GM19023 (cell line): Measurements from ENCODE around the gene ZRANB1.
"Not testable (repeated sequence)": the region's sequence is repeated elsewhere in the genome, so short reads cannot be mapped to it uniquely, and the experiment has no call there.

Source experiments
- ATAC-seq: cut with Tn5 transposase; IDR thresholded peaks from one replicate; pipeline ENCODE4 v1.9.1; 2021; ENCODE audit warnings: mild to moderate bottlenecking, moderate library complexity; ENCODE audit not compliant: unreplicated experiment

Gene ZRANB1

DNA sequence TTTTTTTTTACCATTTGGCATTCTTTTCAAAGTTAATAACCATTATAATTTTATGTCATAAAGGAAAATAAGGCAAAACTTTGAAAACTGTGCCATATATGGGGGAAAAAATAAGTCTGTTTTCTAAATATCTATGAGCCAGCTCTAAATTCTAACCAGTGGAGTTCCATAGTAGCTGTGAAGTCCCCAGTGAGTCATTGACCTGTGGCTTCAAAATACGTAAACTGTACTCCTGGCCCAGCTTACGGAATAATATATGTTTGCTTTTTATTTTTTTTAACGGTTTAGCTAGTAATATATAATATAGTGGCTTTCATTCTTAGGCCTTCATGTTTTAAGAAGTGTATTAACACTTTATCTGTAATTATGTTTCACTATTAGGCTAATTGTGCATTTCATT, 20.5 kb downstream of the ZRANB1 start:
- ATAC-seq, result no peak

- no peak for ATAC-seq
These were observed 22.2 kb downstream of the ZRANB1 start for GRCh38 chr10:124963866-124964720.

DNA sequence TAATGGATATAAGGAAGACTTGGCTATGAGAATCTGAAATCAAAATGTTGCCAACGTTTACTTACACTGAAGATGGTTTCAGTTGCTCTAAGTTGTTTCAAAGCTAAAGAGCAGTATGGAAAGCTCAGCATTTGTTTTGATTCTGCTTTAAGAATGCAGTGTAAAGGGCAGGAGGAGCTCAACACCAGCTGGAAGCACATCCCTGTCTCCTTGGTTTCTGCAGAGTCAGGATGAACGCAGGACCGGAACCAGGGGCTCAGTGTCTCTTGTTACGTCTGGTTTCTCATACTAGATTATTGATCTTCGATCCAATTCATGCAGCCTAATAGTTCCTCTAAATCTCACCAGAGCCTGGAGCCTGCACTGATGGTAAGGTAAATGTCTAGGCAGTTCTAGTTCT, 24.1 kb downstream of the ZRANB1 start:
- ATAC-seq, result no peak

DNA sequence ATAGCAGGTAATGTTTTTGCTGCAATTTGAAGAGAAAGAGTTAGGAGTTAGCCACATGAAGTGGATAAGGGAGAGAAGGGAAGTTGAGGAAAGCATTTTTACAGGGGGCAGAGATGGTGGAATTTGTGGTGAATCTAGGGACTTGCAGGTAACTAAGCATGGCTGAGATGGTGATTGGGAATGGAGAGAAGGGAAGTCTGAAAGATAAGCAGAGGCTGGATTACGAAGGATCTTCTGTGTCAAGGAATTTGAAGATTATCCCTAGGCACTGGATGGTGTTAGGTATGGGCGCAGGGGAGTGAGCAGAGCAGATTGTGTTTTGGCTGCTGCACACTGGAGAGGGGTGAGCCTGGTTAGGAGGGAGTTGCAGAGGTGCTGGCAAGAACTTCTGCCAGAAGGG, 25.3 kb downstream of the ZRANB1 start:
- no peak for ATAC-seq

GRCh38 chr10:124971276-124971675, 29.4 kb downstream of the ZRANB1 start:
- peak; percentile 44 for ATAC-seq

DNA sequence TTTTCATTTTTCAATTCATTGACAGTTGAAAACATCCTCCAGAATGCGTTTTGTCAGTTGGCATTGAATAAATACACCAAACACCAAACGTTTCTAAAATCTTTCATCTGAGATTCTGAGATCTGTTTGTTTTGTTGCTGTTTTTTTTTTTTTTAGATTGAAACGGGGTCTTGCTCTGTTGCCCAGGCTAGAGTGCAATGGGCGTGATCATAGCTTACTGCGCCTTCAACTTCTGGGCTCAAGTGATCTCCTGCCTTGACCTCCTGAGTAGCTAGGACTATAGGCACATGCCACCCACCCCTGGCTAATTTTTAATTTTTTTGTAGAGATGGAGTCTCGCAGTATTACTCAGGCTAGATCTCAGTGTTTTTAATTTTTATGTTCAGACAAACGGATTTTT, 30.7 kb downstream of the ZRANB1 start:
- no peak for ATAC-seq

DNA sequence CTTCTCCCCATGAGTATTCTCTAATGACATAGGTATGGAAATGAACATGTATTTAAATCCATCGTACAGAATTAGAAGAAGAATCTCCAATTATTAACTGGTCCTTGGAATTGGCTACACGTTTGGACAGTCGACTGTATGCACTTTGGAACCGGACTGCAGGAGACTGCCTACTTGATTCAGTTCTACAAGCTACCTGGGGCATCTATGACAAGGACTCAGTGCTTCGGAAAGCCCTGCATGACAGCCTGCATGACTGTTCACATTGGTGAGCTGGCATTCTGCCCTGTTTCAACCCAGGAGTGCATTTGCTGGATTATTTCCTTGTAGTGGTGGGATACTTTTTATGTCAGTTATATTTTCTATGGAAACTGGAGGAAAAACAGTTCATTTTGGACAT, 32.2 kb downstream of the ZRANB1 start:
- no peak for ATAC-seq

DNA sequence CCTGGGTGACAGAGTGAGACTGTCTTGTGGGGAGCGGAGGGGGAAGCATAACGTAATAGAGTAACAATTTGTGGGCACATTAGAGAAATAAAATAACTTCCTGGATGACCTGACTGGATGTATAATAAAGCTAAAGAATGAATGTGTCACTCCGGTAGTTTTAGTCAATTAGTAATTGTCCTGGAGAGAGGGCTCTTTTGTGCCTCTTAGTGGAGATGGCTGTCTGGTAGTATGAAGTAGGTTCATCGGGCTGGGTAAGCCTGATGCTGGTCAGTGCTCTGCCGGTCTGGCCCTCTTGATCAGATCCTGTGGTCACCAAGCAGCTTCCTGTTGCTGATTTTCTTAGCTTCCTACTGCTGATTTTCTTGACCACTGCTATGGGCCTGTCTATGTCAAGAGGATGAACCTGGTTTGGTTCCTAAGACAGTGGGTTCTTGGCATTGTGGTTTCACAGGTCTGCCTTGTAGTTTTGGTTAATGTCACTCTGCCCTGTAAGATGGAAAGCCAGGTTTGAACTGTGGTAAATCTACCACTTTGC, 34.1 kb downstream of the ZRANB1 start:
- ATAC-seq, result peak; percentile 58

GRCh38 chr10:124977161-124977560, 35.2 kb downstream of the ZRANB1 start:
- ATAC-seq, result no peak

DNA sequence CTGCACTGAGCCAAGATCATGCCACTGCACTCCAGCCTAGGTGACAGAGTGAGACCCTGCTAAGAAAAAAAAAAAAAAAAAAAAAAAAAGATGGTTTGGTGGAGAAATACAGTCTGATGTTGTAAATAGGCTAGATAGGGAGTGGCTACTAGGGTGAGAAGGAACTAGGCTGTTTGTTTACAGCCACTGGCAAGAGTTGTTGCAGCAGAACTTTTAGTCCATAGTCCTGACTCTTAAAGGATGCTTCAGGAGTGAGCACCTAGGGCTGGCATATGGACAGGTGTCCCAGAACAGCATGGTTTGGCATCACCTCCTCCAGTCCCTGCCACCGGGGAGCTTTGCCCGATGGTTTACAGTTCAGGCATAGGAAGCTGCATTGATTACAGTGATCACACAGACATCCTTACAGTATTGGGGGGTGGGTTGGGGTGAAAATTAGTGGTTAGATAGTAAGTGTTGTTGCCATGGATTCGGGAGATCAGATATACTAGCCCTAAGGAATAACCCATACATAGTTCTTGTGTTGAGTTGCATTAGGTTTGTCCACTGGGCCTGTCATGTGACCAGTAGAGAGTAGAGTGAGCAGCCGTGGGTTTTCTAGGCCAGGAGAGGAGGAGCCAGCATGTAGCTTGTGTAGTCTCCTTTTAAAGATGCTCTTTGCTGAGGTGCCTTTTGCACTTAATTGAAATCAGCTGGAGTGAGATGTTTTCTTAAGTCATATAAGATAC, 35.9 kb downstream of the ZRANB1 start:
- ATAC-seq, result no peak

GRCh38 chr10:124978376-124978725, 36.4 kb downstream of the ZRANB1 start:
- ATAC-seq, result no peak

- ATAC-seq, result no peak
These were observed 41.4 kb downstream of the ZRANB1 start for GRCh38 chr10:124983321-124983720.

DNA sequence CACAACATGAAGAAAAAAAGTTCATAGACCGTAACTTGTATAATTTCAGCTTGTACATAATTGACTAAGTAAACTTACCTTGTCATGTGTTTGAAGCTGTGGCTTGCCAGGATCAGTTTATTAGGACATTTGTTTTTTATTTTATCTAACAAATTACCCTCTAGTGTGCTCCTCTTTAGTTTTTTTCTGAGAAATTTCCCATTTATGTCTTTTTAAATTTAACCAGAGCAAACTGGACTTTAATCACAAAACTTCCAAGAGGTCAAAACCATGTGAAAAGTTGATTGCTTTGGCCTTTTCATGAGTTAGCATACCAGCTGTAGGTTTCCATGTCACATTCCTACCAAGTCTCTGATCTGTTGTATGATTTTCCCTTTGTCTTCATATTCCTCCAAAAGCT, 42.5 kb downstream of the ZRANB1 start:
- no peak for ATAC-seq

DNA sequence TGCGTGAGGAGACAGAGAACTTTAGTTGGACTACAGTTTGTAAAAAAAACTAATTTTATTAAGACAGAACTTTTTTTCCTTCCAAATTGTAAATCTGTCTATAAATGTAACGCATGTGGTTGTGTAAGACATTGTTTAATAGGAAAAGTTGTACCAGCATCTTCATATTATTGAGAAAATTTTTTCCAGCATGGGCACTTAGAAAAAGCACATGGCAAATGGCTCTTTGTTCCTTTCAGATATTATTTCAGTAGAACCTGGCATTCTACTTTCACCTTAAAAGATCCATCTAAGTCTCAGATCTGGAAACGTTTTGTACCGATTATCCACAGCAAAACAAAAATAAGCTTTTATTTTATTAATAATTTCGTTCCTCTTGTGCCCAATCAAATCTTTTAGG, 43.2 kb downstream of the ZRANB1 start:
- no peak for ATAC-seq

- no peak for ATAC-seq
These were observed 45.9 kb downstream of the ZRANB1 start for GRCh38 chr10:124987788-124988187.

DNA sequence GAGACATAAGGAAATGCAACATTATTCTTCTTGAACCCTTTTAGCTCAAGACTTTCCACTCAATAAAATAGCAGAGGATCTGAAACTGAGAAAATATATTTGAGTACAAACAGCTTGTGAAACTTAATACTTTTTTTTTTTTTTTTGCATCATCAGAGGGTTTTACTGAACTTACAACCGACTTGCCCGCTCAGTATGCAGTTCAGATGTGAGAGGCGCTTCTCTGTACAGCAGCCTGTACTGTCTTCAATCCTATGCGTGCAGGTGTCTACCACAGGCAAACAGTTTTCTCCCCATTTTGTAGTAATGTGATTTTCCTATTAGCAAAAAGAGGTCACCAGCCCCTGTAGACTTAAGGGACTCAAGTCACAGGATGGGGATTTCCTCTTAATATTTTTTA, 46.8 kb downstream of the ZRANB1 start:
- ATAC-seq, result not testable (repeated sequence)

GRCh38 chr10:124989526-124989925, 47.6 kb downstream of the ZRANB1 start:
- no peak for ATAC-seq

DNA sequence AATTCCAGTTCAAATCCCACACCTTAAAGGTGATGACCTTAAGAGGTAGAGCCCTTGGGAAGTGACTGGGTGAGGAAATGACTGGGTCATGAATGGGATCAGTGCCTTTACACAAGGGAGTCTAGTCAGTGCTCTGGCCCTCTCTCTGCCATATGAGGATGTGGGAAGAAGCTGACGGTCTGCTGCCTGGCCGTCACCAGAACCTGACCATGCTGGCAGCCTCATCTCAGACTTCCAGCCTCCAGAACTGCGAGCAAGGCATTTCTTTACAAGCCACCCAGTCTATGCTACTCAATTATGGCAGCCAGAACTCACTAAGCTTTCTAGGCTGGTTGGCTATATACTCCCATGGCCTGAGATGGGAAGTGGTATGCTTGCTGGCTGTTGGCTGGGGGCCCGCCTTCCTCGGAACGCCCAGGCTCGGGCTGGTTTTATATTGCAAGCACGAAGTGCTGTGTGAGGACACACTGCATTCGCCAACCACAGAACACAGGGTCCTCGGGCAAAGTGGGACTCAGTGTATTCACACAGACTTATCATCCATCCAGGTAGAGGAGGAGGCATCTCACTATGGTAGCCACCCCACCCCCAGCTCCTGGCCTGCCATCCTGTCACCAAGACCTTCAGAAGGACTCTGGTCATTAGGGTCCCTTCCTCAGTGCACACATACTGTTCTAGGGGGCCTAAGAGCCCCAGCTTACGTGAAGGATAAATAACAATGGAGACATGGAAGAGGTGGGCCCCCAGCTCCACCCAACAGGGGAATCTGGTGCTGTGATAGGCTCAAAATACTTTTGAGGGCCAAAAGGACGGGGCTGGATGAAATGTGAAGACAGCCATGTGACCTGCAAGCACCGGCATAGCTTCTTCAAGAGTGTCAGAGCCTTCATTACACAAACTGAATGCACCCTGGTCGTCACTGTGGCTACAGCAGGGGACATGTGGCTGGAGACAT, 49.0 kb downstream of the ZRANB1 start:
- no peak for ATAC-seq

DNA sequence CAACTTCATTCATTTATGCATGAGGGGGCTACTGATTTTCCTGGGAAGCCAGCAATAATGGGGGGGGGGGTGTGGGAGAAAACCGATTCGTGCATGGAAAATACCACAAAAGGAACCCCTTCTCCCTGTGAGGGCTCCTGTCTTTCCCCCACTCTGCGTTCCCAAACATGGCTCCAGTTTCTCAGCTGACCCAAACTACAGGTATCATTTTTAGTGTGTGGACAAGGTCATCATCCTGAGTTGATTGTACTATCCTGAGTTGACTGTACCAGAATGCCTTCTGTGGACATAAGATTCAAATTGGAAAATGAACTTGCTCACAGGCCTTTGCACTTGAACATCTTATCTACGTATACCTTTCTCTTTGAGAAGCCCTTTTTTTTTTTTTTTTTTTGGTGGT, 49.9 kb downstream of the ZRANB1 start:
- no peak for ATAC-seq

- ATAC-seq, result no peak
These were observed 50.8 kb downstream of the ZRANB1 start for GRCh38 chr10:124992462-124993344.
